Measurements from ENCODE around the gene CGNL1.

The CGNL1 gene

GRCh38 chr15:57529748-57530147 is 153.4 kb downstream of the CGNL1 start:
- no peak for TF ChIP-seq CTCF (IDR thresholded peaks at IDR 0.05; ENCODE audit: control extremely low read depth, extremely low read depth, low read depth, missing control alignments)
- POLR2A ChIA-PET = no interaction called here
- CTCF ChIA-PET = interaction anchor here (0.9 to 6.4 kb wide), 7 partner anchors 11 to 1033 kb away, joined by 3 to 134 read pairs (median 5); no protein-coding TSS in a partner anchor

GRCh38 chr15:57532731-57533447 is 156.6 kb downstream of the CGNL1 start:
- ChIA-PET POLR2A (no interaction called here), CTCF (interaction anchor here (1.3 kb wide), 1 partner anchor 1042 kb away, joined by 6 read pairs; no protein-coding TSS in a partner anchor)
- no peak for DNase-seq (ENCODE audit: extremely low spot score)
- no peak for TF ChIP-seq CTCF (IDR thresholded peaks at IDR 0.05; ENCODE audit: control extremely low read depth, extremely low read depth, low read depth, missing control alignments)

More at GRCh38 chr15:57529748-57530147, 153.4 kb downstream of the CGNL1 start:
- DNase-seq (ENCODE audit: extremely low spot score) = no peak

DNA sequence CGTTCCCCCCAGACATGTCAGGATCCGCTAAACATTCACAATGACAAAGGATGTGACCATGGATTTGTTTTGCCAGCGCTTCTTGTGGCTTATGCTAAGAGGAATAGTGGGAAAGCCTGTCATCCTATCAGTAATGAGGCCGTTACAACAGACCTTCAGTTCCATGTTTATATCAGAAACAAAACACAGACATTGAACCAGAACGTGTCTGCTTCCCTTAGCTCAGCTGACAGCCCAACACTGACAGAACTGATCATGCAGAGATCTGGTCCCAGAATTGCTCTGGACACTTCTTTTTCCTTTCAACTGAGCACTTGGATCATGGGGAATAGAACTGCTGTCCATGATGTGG is 157.1 kb downstream of the CGNL1 start:
- no peak for DNase-seq (ENCODE audit: extremely low spot score)
- no peak for TF ChIP-seq CTCF (IDR thresholded peaks at IDR 0.05; ENCODE audit: control extremely low read depth, extremely low read depth, low read depth, missing control alignments)
- ChIA-PET POLR2A (no interaction called here), CTCF (interaction anchor here (0.8 to 1.6 kb wide), 3 partner anchors 9 to 1042 kb away, joined by 3 to 6 read pairs (median 4); no protein-coding TSS in a partner anchor)

GRCh38 chr15:57534281-57534680 is 158.0 kb downstream of the CGNL1 start:
- DNase-seq (ENCODE audit: extremely low spot score) = no peak
- no peak for TF ChIP-seq CTCF (IDR thresholded peaks at IDR 0.05; ENCODE audit: control extremely low read depth, extremely low read depth, low read depth, missing control alignments)
- POLR2A ChIA-PET = no interaction called here
- CTCF ChIA-PET = interaction anchor here (1.3 to 1.6 kb wide), 3 partner anchors 8 to 1043 kb away, joined by 4 to 6 read pairs (median 4); no protein-coding TSS in a partner anchor

- POLR2A ChIA-PET = no interaction called here
- DNase-seq (ENCODE audit: extremely low spot score) = no peak
- TF ChIP-seq CTCF (IDR thresholded peaks at IDR 0.05; ENCODE audit: control extremely low read depth, extremely low read depth, low read depth, missing control alignments) = no peak
- CTCF ChIA-PET = interaction anchor here (1.0 to 2.2 kb wide), 3 partner anchors 9 to 195 kb away, joined by 3 to 13 read pairs (median 4); no protein-coding TSS in a partner anchor
Measured at GRCh38 chr15:57537072-57537471, 160.8 kb downstream of the CGNL1 start.

DNA sequence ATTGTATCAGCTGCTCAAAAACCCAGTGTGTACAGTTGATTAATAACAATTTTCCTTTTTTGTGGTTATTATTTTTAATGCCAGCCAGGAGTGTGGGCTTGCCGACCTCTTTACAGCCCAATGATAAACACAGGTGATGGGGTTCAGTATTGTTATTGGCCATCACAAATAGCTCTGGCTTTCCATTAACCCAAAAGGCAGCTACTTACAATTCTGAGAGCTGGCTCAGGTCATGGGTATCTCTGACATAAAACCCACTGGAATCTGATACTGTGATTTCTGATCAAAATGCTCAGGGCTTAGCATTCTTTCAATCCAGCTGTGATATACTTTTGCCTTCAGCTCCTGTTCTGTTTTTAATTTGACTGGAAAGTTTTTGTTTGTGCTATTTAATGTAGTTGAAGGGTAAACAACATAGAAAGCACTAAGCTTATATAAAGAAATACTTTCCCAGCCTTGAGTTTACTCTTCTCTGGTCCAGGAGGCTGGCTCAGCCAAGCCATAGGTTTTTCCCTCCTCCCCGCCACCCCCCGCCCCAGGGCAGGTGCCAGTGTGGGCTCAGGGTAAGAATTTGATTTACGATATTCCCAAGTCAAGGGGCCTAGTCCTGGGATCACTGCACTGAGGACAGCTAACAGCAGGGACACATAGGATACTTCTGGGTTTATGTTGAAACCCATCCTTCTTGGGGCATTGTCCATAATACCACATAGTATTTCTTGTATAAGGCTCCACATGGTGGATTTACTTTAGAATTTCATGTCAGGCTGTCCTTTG is 161.4 kb downstream of the CGNL1 start:
- POLR2A ChIA-PET = no interaction called here
- no peak for DNase-seq (ENCODE audit: extremely low spot score)
- no peak for TF ChIP-seq CTCF (IDR thresholded peaks at IDR 0.05; ENCODE audit: control extremely low read depth, extremely low read depth, low read depth, missing control alignments)
- CTCF ChIA-PET = interaction anchor here (1.0 to 2.2 kb wide), 3 partner anchors 10 to 196 kb away, joined by 3 to 13 read pairs (median 4); no protein-coding TSS in a partner anchor
